Trophoblast cell (in vitro differentiated cells and primary cell): ENCODE measurements around the gene PRPH2.
"Not testable (repeated sequence)": the region's sequence is repeated elsewhere in the genome, so short reads cannot be mapped to it uniquely, and the experiment has no call there.

ENCODE experiments used
- DNase-seq, 2 donors: peaks; one replicate each; pipeline ENCODE4 v3.0.0-alpha.2; 2016
- H2AFZ ChIP-seq: 2 replicates; pipeline ENCODE4 v1.6.1; 2013; ENCODE audit warnings: low read length, moderate library complexity, mild to moderate bottlenecking; ENCODE audit not compliant: insufficient read depth, poor library complexity
- H2AK5ac ChIP-seq: 2 replicates; pipeline ENCODE4 v1.6.1; 2013; ENCODE audit warnings: mild to moderate bottlenecking, low read length
- H2BK120ac ChIP-seq: 2 replicates; pipeline ENCODE4 v1.6.1; 2013; ENCODE audit warnings: low read length, mild to moderate bottlenecking, moderate library complexity; ENCODE audit not compliant: insufficient read depth, poor library complexity
- H2BK12ac ChIP-seq: 2 replicates; pipeline ENCODE4 v1.6.1; 2013; ENCODE audit warnings: mild to moderate bottlenecking, low read length, moderate library complexity
- H2BK5ac ChIP-seq: 2 replicates; pipeline ENCODE4 v1.6.1; 2013; ENCODE audit warnings: low read length, low read depth, moderate library complexity, mild to moderate bottlenecking; ENCODE audit not compliant: poor library complexity
- H3K14ac ChIP-seq: 2 replicates; pipeline ENCODE4 v1.6.1; 2013; ENCODE audit warnings: mild to moderate bottlenecking, low read length
- H3K18ac ChIP-seq: 2 replicates; pipeline ENCODE4 v1.6.1; 2013; ENCODE audit warnings: mild to moderate bottlenecking, low read length
- H3K23ac ChIP-seq: 2 replicates; pipeline ENCODE4 v1.6.1; 2013; ENCODE audit warnings: low read length
- H3K27ac ChIP-seq: 2 replicates; pipeline ENCODE4 v1.5.1; 2013; ENCODE audit warnings: low read depth, mild to moderate bottlenecking, inconsistent platforms, low read length, moderate library complexity
- H3K27me3 ChIP-seq: 2 replicates; pipeline ENCODE4 v1.6.1; 2013; ENCODE audit warnings: inconsistent platforms, mild to moderate bottlenecking, low read length, moderate library complexity; ENCODE audit not compliant: insufficient read depth
- H3K36me3 ChIP-seq, 2 experiments: 1 replicate in 1 of 2; 2 replicates in 1 of 2; pipeline ENCODE4 v1.6.1; 2013; ENCODE audit warnings: low read length in 2 of 2, mild to moderate bottlenecking in 2 of 2, moderate library complexity in 1 of 2; ENCODE audit not compliant: insufficient read depth in 2 of 2, control insufficient read depth in 1 of 2
- H3K4ac ChIP-seq: 2 replicates; pipeline ENCODE4 v1.6.1; 2013; ENCODE audit warnings: low read depth, mild to moderate bottlenecking, low read length, moderate library complexity
- H3K4me1 ChIP-seq, 2 experiments: 1 replicate in 1 of 2; 2 replicates in 1 of 2; pipeline ENCODE4 v1.6.1; 2013; ENCODE audit warnings: low read length in 2 of 2, mild to moderate bottlenecking in 2 of 2, moderate library complexity in 1 of 2; ENCODE audit not compliant: insufficient read depth in 2 of 2, control insufficient read depth in 1 of 2
- H3K4me2 ChIP-seq: 2 replicates; pipeline ENCODE4 v1.6.1; 2013; ENCODE audit warnings: inconsistent platforms, mild to moderate bottlenecking, low read length, moderate library complexity
- H3K4me3 ChIP-seq: 2 replicates; pipeline ENCODE4 v1.5.1; 2013; ENCODE audit warnings: mild to moderate bottlenecking, low read depth, low read length, inconsistent platforms
- H3K79me1 ChIP-seq: one replicate; pipeline ENCODE4 v1.6.1; 2013; ENCODE audit warnings: low read length
- H3K79me2 ChIP-seq: 2 replicates; pipeline ENCODE4 v1.6.1; 2013; ENCODE audit warnings: low read length, mild to moderate bottlenecking; ENCODE audit not compliant: control insufficient read depth, insufficient read depth, poor library complexity
- H3K9ac ChIP-seq: 2 replicates; pipeline ENCODE4 v1.6.1; 2013; ENCODE audit warnings: mild to moderate bottlenecking, low read length
- H3K9me3 ChIP-seq: 2 replicates; pipeline ENCODE4 v1.6.1; 2013; ENCODE audit warnings: low read depth, mild to moderate bottlenecking, control low read depth, inconsistent platforms, low read length; ENCODE audit not compliant: insufficient read depth
- H4K12ac ChIP-seq: 2 replicates; pipeline ENCODE4 v1.6.1; 2013; ENCODE audit warnings: low read depth, mild to moderate bottlenecking, low read length, moderate library complexity
- H4K8ac ChIP-seq: 2 replicates; pipeline ENCODE4 v1.6.1; 2013; ENCODE audit warnings: low read depth, mild to moderate bottlenecking, low read length, moderate library complexity
- H4K91ac ChIP-seq: one replicate; pipeline ENCODE4 v1.6.1; 2013; ENCODE audit warnings: low read depth, mild to moderate bottlenecking, low read length, moderate library complexity
- WGBS: extraction: QIAGEN DNeasy Blood & Tissue Kit; methylation state at CpG from one replicate; pipeline ENCODE4 v1.1.7; 2013; ENCODE audit warnings: missing lambda C conversion rate; ENCODE audit not compliant: insufficient read length, insufficient coverage; ENCODE audit errors: extremely low coverage; 5-methylcytosine and 5-hydroxymethylcytosine counted together

PRPH2 gene

DNA sequence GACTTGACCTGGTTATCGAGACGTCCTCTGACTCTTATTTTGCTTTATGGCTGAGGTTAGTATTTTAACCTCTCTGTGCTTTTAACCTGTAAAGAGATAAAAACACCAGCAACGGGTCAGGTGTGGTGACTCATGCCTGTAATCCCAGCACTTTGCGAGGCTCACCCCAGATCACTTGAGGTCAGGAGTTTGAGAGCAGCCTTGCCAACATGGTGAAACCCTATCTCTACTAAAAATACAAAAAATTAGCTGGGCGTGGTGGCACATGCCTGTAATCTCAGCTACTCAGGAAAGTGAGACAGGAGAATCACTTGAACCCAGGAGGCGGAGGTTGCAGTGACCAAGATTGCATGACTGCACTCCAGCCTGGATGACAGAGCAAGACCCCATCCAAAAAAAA is 48.0 kb downstream of the PRPH2 start:
- no CpG with 5 or more reads among the region's 6 CpGs for WGBS
- not testable (repeated sequence) for H3K27ac ChIP-seq, H4K91ac ChIP-seq, H3K79me2 ChIP-seq, H3K27me3 ChIP-seq, H3K4me1 ChIP-seq, H3K4me2 ChIP-seq, H2BK120ac ChIP-seq, H3K4ac ChIP-seq, H2BK5ac ChIP-seq, H3K14ac ChIP-seq, H3K79me1 ChIP-seq, H2BK12ac ChIP-seq, H2AK5ac ChIP-seq, H4K12ac ChIP-seq, H3K9me3 ChIP-seq, H3K23ac ChIP-seq, H4K8ac ChIP-seq, H2AFZ ChIP-seq, H3K4me3 ChIP-seq, H3K9ac ChIP-seq, H3K18ac ChIP-seq, DNase-seq
- H3K36me3 ChIP-seq = peaks cover 22 to 41% of the 10 kb centered on the region in 2 experiments

DNA sequence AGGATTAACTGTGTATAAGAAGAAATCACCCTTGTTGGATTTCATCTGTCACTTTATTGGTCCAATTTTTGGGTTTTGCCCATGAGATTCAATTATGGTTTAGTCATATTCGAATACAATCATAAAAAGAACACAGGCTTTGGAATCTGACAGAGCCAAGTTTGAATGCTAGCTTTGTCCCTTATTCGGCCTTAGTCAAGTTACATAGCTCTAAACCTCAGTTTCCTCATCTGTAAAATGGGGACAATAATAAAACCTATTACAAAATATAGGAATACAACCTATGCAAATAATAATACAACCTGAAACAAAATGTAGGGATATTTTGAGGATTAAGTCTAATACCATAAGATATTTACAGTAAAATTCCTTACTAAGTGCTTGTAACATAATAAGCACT is 57.7 kb downstream of the PRPH2 start:
- no peak overlapping the region for H3K4ac ChIP-seq

DNA sequence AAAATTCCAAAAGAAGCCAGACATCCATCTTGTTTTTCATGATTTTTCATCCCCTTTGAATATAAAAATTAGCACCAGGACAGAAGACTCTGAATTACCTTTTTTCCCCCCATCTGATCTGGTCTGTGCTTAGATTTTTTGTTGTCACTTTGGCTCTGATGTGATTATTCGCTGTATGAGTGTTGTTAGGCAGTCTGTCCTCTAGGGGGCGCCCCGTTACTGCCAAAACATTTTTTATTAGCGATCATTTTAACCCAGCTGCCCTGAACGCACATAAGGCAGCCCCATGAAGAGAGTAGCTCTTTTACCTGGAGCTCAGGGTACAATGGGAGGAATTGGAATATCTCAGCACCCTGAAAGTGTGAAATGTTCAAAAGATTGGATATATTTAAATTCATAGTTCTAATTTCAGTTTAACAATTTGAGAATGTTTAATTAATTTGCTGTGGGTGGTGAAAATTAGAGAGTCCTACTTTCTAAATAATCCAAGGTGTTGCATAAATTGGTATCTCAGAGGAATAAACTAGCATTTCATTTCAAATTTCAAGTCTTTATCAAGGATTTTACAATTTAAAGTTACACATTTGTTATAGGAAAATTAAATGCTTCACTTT is 60.8 kb downstream of the PRPH2 start:
- no peaks in the 10 kb centered on the region for H3K27me3 ChIP-seq
- H3K4me1 ChIP-seq = no peaks in the 10 kb centered on the region
- no peak overlapping the region for H3K18ac ChIP-seq
- no peak overlapping the region for H3K4me2 ChIP-seq
- no peak overlapping the region for H2AK5ac ChIP-seq
- H4K12ac ChIP-seq = no peak overlapping the region
- H3K27ac ChIP-seq = no peak overlapping the region
- H4K91ac ChIP-seq = no peak overlapping the region
- H3K9me3 ChIP-seq = no peaks in the 10 kb centered on the region
- H3K79me1 ChIP-seq = no peaks in the 10 kb centered on the region
- H3K4me3 ChIP-seq = no peak overlapping the region
- WGBS = no CpG with 5 or more reads among the region's 5 CpGs
- peaks cover 8 to 21% of the 10 kb centered on the region in 2 experiments for H3K36me3 ChIP-seq
- H2BK12ac ChIP-seq = no peak overlapping the region
- no peak overlapping the region for H2AFZ ChIP-seq
- H3K9ac ChIP-seq = no peak overlapping the region
- H2BK120ac ChIP-seq = no peak overlapping the region
- no peaks in the 10 kb centered on the region for H3K79me2 ChIP-seq
- no peak overlapping the region for H4K8ac ChIP-seq
- H3K4ac ChIP-seq = no peak overlapping the region
- peak; percentile 73 to 87 for DNase-seq
- H3K23ac ChIP-seq = no peak overlapping the region
- no peak overlapping the region for H2BK5ac ChIP-seq
- H3K14ac ChIP-seq = no peak overlapping the region

More for the DNA sequence above, 57.7 kb downstream of the PRPH2 start:
- H2BK120ac ChIP-seq = no peak overlapping the region
- no peak overlapping the region for H4K8ac ChIP-seq
- H4K91ac ChIP-seq = no peak overlapping the region
- no peak overlapping the region for H3K23ac ChIP-seq
- no CpG with 5 or more reads among the region's 2 CpGs for WGBS
- H3K79me2 ChIP-seq = no peaks in the 10 kb centered on the region
- H3K79me1 ChIP-seq = no peaks in the 10 kb centered on the region
- no peak overlapping the region for H3K4me3 ChIP-seq
- no peak overlapping the region for H3K27ac ChIP-seq
- H4K12ac ChIP-seq = no peak overlapping the region
- no peak overlapping the region for H3K4me2 ChIP-seq
- no peak overlapping the region for H3K14ac ChIP-seq
- no peak overlapping the region for H3K18ac ChIP-seq
- no peak overlapping the region for H2BK12ac ChIP-seq
- H3K4me1 ChIP-seq = no peaks in the 10 kb centered on the region
- H3K27me3 ChIP-seq = no peaks in the 10 kb centered on the region
- H3K36me3 ChIP-seq = peaks cover 18 to 33% of the 10 kb centered on the region in 2 experiments
- H2BK5ac ChIP-seq = no peak overlapping the region
- DNase-seq = no peak
- no peaks in the 10 kb centered on the region for H3K9me3 ChIP-seq
- H3K9ac ChIP-seq = no peak overlapping the region
- H2AK5ac ChIP-seq = no peak overlapping the region
- H2AFZ ChIP-seq = no peak overlapping the region

- Histone ChIP-seq H3K79me1 (no peaks in the 10 kb centered on the region), H3K4ac (no peak overlapping the region), H3K23ac (no peak overlapping the region), H2AFZ (no peak overlapping the region), H4K8ac (no peak overlapping the region), H2BK120ac (no peak overlapping the region), H3K18ac (no peak overlapping the region), H3K4me1 (no peaks in the 10 kb centered on the region), H4K91ac (no peak overlapping the region), H3K14ac (no peak overlapping the region), H3K79me2 (no peaks in the 10 kb centered on the region), H3K4me2 (no peak overlapping the region), H3K27ac (no peak overlapping the region), H3K9ac (no peak overlapping the region), H3K27me3 (no peaks in the 10 kb centered on the region), H2BK5ac (no peak overlapping the region), H2BK12ac (no peak overlapping the region), H4K12ac (no peak overlapping the region), H3K4me3 (no peak overlapping the region), H3K36me3 (peaks cover 6 to 18% of the 10 kb centered on the region in 2 experiments), H3K9me3 (no peaks in the 10 kb centered on the region), H2AK5ac (no peak overlapping the region)
- WGBS = no CpG with 5 or more reads among the region's 1 CpG
- DNase-seq = no peak
Observed at GRCh38 chr6:42659806-42660205, 62.6 kb downstream of the PRPH2 start.
